ENCODE measurements around the gene HKDC1.
"Not testable (repeated sequence)": the region's sequence is repeated elsewhere in the genome, so short reads cannot be mapped to it uniquely, and the experiment has no call there.

HKDC1 gene

GRCh38 chr10:69220041-69220451 is at the start of gene HKDC1:
HKDC1 (plus strand) TSS chr10:69220332; CDS start chr10:69220436, 104 bp downstream.
- DNase-seq, result no peak

- no peak for DNase-seq
Measured at GRCh38 chr10:69172241-69172982, 47.7 kb upstream of the HKDC1 start.

- DNase-seq, result not testable (repeated sequence)
Measured at GRCh38 chr10:69175326-69175725, 44.8 kb upstream of the HKDC1 start.

- DNase-seq, result no peak
Measured at GRCh38 chr10:69176823-69177222, 43.3 kb upstream of the HKDC1 start.

GRCh38 chr10:69179089-69179742 is 40.9 kb upstream of the HKDC1 start:
- no peak for DNase-seq

- peak; percentile 94 for DNase-seq
Measured at GRCh38 chr10:69179743-69180524, 40.2 kb upstream of the HKDC1 start, which contains the start of gene SUPV3L1. SUPV3L1 (plus strand) TSS chr10:69180234; CDS start chr10:69180292, 58 bp downstream.

GRCh38 chr10:69180525-69181204 is 39.5 kb upstream of the HKDC1 start:
- no peak for DNase-seq

- DNase-seq, result no peak
Measured at GRCh38 chr10:69181433-69181832, 38.7 kb upstream of the HKDC1 start.

GRCh38 chr10:69182005-69182404 is 38.1 kb upstream of the HKDC1 start:
- no peak for DNase-seq

- no peak for DNase-seq
Measured at GRCh38 chr10:69186524-69186923, 33.6 kb upstream of the HKDC1 start.

GRCh38 chr10:69201045-69201444 is 19.1 kb upstream of the HKDC1 start:
- no peak for DNase-seq

- DNase-seq, result no peak
Measured at GRCh38 chr10:69202332-69202731, 17.8 kb upstream of the HKDC1 start.

GRCh38 chr10:69208761-69209160 is 11.4 kb upstream of the HKDC1 start:
- no peak for DNase-seq

- no peak for DNase-seq
Measured at GRCh38 chr10:69209787-69210484, 10.2 kb upstream of the HKDC1 start.

GRCh38 chr10:69211104-69211503 is 9.0 kb upstream of the HKDC1 start:
- no peak for DNase-seq

GRCh38 chr10:69211524-69211923 is 8.6 kb upstream of the HKDC1 start:
- no peak for DNase-seq

- DNase-seq, result no peak
Measured at GRCh38 chr10:69213591-69214311, 6.4 kb upstream of the HKDC1 start.

- DNase-seq, result no peak
Measured at GRCh38 chr10:69214666-69215131, 5.4 kb upstream of the HKDC1 start.

GRCh38 chr10:69215405-69216171 is 4.5 kb upstream of the HKDC1 start:
- DNase-seq, result no peak

- no peak for DNase-seq
Measured at GRCh38 chr10:69216577-69217118, 3.5 kb upstream of the HKDC1 start.

Measured in DMS153 (cell line).